RKO (cell line): ENCODE measurements around the gene ADAMTS10.
"Not testable (repeated sequence)": the region's sequence is repeated elsewhere in the genome, so short reads cannot be mapped to it uniquely, and the experiment has no call there.

Experiments
- DNase-seq: peaks from one replicate; pipeline ENCODE4 v3.0.0-alpha.2; 2016; ENCODE audit warnings: low spot score

ADAMTS10 gene

GRCh38 chr19:8610041-8610935 lies at the start of gene ADAMTS10:
Gene ADAMTS10 (minus strand): TSS chr19:8610715. CDS start chr19:8605710, 5,005 bp downstream.
- no peak for DNase-seq

DNA sequence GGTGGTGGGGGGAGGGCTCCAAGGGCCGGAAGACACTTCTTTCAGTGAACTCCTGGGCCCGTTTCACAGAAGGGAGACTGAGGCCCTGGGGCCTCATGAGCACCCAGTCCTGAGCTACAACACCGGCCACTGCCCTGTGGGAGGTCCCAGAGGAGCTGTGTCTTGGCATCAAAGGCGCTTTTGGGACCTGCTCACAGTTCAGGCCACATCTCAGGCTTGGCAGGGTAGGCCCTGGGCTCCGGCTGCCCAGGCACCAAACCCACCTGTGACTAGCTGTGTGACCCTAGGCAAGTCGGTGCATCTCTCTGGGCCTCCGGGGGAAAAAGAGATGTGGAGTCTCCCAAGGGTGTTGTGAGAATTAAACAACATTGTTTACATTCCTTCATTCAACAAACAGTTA lies 49.4 kb upstream of the ADAMTS10 start:
- no peak for DNase-seq

DNA sequence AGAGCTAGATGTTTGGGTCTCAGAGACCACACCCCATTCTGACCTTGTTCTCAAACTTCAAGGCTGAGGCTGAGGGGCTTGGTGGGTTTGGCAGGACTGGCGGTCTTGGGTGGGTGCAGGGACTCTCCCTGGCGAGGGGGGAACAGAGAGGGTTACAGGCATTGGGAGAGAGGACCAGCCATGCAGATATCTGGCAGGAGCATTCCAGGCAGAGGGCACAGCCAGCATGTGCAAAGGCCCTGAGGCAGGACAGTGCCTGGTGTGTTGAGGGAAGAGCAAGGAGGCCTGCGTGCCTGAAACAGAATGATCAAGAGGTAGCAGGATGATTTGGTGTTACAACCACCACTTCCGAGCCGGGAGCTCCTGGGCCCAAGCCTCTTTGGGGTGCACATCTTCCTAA lies 47.4 kb upstream of the ADAMTS10 start:
- no peak for DNase-seq

DNA sequence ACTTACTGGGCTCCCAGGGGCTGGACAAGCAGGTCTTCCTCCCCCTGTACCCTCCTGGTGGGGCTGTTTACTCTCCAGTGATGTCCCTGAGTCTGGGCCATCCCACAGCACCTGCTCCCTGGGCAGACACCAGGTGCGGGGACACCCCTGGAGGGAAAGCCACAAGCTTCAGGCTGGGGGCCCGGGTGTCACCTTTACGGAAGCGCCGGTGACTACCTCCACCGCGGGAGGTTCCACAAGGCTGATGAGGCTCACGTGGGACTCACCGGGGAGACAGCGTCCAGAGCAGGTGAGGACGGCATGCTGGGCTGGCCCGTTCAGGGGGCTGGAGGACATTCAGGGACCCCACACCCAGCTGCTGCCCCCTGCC lies 44.8 kb upstream of the ADAMTS10 start:
- no peak for DNase-seq

DNA sequence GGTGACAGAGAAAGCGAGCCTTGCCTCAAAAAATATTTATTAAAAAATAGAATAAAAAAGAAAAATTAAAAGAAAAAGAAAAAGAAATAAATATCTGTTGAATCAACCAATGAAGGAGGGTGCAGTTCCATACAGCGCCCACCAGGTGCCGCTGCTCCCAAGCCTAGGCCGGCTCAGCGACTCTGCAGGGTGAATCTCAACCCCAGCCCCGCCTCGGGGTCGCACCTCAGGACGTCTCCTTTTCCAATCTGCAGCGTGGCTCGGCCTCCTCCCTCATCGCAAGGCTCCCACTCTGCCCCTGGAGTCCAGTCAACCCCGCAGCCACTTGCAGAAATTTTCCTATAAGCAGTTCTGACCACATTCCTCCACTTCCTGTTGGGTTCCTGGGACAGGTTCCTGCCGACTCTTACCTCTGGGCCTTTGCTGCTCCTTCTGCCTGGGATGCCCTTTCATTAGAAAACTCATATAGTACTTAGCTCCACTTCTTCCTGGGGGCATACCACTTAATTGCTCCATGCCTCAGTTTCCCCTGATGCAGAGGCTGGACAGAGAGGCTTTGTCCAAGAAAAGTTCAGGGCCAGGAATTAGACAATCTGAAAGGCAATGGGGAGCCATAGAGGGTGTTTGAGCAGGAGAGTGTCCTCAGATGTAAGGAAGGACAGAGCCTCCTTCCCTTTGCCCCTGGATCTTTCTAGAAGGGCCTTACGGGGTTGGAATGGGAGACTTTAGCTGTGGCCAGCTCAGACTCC lies 44.2 kb upstream of the ADAMTS10 start:
- DNase-seq = peak; percentile 41

- DNase-seq = no peak
Observed at GRCh38 chr19:8648240-8648639, 37.7 kb upstream of the ADAMTS10 start.

- no peak for DNase-seq
Observed at GRCh38 chr19:8643860-8644653, 33.5 kb upstream of the ADAMTS10 start.

DNA sequence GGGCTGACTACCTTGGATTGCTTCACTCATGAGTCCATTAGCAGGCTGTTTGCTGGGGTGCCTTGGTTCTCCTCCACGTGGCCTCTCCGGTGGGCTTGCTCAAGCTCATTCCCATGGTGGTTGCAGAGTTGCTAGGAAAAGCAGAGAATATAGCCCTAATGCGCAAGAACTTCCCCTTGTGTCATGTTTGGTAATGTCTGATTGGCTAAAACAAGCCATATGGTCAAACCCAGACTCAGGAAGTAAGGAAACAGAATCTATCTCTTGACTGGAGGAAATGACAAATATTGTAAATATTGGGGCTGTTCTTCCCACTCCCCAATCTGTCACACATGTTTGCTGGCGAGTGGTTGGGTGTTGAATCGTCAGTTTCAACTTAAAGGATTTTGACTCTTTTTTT lies 32.0 kb upstream of the ADAMTS10 start:
- DNase-seq = peak; percentile 14

GRCh38 chr19:8641908-8642547 lies 31.5 kb upstream of the ADAMTS10 start:
- peak; percentile 62 for DNase-seq

GRCh38 chr19:8641221-8641907 lies 30.8 kb upstream of the ADAMTS10 start:
- DNase-seq = no peak

DNA sequence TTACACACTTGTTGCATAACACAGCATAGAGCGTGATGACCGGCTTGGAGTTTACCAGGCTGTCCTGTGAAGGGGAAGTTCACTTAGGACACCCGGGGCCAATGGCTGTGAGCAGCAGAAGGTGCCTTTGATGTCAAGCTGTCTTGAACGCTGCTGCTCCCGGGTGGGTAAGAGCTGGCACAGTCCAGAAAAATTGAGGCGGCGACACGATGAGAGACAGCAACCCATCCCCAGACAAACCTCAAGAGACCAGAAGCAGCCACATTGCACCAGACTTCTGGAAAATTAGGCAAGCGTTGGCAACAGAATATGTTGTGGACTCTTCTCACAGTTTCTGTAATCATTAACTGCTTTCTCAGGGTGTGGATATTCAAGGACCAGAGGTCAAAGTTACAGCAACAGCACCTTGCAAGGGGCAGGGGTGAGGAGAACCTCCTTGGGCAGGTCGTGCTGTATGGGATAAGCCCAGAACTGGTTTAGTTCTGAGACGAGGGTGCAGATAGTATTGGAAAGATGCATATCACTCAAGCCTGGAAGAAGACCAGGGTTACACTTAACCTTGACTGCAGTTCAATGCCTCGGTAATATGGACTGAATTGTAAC lies 30.0 kb upstream of the ADAMTS10 start:
- no peak for DNase-seq

GRCh38 chr19:8639821-8640401 lies 29.4 kb upstream of the ADAMTS10 start:
- DNase-seq = no peak

DNA sequence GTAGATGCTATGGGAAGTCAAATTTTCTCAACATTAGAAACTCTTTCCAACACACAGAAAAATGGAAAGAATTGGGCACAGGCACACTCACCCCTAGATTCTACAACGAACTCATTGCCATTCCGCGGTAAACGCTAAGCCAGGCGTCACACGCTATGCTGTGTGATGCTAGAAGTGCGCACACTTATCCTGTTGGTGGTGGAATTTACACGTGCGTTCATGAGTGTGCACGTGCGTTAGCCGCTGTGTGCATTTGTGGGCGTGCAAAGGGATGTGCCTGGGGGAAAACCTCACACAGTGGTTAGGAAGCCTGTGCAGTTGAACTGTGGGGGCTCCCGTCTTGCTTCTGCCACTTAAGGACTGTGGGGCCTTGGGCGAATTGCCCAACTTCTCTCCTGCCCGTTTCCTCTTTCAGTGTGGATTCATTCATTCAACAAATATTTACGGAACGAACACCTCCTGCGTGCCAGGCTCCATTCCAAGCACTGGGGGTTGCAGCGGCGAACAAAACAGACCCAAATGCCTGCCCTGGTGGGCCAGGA lies 27.6 kb upstream of the ADAMTS10 start:
- no peak for DNase-seq

- DNase-seq = not testable (repeated sequence)
Observed at GRCh38 chr19:8637070-8637469, 26.6 kb upstream of the ADAMTS10 start.

GRCh38 chr19:8635422-8635821 lies 24.9 kb upstream of the ADAMTS10 start:
- DNase-seq = peak; percentile 80

- no peak for DNase-seq
Observed at GRCh38 chr19:8631425-8631819, 20.9 kb upstream of the ADAMTS10 start.

DNA sequence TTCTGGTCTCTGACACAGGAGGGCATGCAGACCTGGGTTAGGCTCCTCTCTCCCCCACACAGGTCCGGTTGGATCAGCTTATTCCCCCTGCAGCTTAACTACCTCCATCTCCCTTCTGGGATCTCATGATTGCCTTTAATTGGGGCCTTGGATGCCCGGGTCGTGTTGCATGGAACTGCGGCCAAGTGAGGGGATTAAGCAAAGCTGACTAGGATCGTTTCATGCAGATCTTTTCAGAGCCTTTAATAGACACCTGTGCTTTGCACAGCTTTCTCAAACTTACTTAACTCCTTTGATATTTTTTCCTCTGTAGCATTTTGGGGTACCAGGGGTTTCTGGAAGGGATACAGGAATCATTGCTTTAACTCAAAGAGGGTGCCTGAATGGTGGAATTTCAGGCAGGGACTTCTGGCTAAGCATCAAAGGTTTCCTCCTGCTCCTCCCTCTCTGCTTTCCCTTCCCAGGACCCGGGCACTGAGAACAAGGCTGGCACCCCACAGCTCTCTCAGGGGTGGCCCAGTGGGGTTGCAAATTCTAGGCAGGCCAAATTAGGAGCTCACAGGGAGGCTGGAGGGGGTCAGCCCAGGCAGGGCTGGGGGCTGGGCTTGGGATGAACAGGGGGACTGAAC lies 20.4 kb upstream of the ADAMTS10 start:
- DNase-seq = no peak

- no peak for DNase-seq
Observed at GRCh38 chr19:8629996-8630683, 19.6 kb upstream of the ADAMTS10 start, which contains the start of gene NFILZ. Gene NFILZ (plus strand): TSS chr19:8630633. CDS start chr19:8676766, 46,133 bp downstream.

GRCh38 chr19:8629184-8629583 lies 18.7 kb upstream of the ADAMTS10 start:
- DNase-seq = no peak
